Sigmoid colon (tissue), 7 donors: ENCODE results near the gene PLCH2. TPM values are rescaled to one million over a fixed set of nuclear protein-coding genes. Genes with fewer than 3 reads are reported as not detected.

ENCODE experiments used
- DNase-seq: peaks from one replicate; pipeline ENCODE4 v3.0.0-alpha.2; 2019
- H3K27ac ChIP-seq, 4 donors: fragments of 200-600 bp; sonication (generic); one replicate each; pipeline ENCODE4 v1.5.1; 2016 to 2019; ENCODE audit warnings: mild to moderate bottlenecking in 1 of 4
- H3K27me3 ChIP-seq, 3 donors: fragments of 200-600 bp; sonication (generic); one replicate each; pipeline ENCODE4 v1.5.1; 2019; ENCODE audit warnings: mild to moderate bottlenecking in 1 of 3
- H3K36me3 ChIP-seq, 4 donors: fragments of 200-600 bp; sonication (generic); one replicate each; pipeline ENCODE4 v1.5.1; 2016 to 2019
- H3K4me1 ChIP-seq, 4 donors: fragments of 200-600 bp; sonication (generic); one replicate each; pipeline ENCODE4 v1.5.1; 2017 to 2019
- H3K4me3 ChIP-seq, 4 donors: fragments of 200-600 bp; sonication (generic); one replicate each; pipeline ENCODE4 v1.5.1; 2017 to 2019; ENCODE audit warnings: mild to moderate bottlenecking in 2 of 4, moderate library complexity in 1 of 4
- H3K9me3 ChIP-seq, 4 donors: fragments of 200-600 bp in 3 of 4; sonication (generic) in 3 of 4; one replicate each; pipeline versions ENCODE4 v1.5.1 to v1.6.1; 2013 to 2019
- CTCF ChIP-seq, 4 experiments: fragments of 450-650 bp in 3 of 4; fragments of 200-600 bp in 1 of 4; IDR thresholded peaks; one replicate each; pipeline ENCODE4 v1.5.1; 2016 to 2019; ENCODE audit warnings: antibody characterized with exemption in 4 of 4, mild to moderate bottlenecking in 3 of 4, moderate library complexity in 2 of 4
- EP300 ChIP-seq, 4 donors: sonication (generic); formaldehyde crosslinking; IDR thresholded peaks; one replicate each; pipeline ENCODE4 v1.6.1; 2017; ENCODE audit warnings: antibody characterized with exemption in 4 of 4
- POLR2A ChIP-seq, 2 donors: fragments of 450-650 bp; IDR thresholded peaks; one replicate each; pipeline ENCODE4 v1.6.1; 2016; ENCODE audit warnings: antibody characterized with exemption in 2 of 2, mild to moderate bottlenecking in 2 of 2, moderate library complexity in 2 of 2
- POLR2AphosphoS5 ChIP-seq, 4 donors: sonication (generic); formaldehyde crosslinking; IDR thresholded peaks; one replicate each; pipeline ENCODE4 v1.6.1; 2017; ENCODE audit warnings: antibody characterized with exemption in 4 of 4
- WGBS, 2 donors: extraction: QIAGEN DNeasy Blood & Tissue Kit; methylation state at CpG; one replicate each; pipeline ENCODE4 v1.1.7; 2013; 5-methylcytosine and 5-hydroxymethylcytosine counted together
- intact Hi-C: fragments of 100-400 bp; cut with DNase I; formaldehyde crosslinking; loops from one replicate; pipeline ENCODE4 v1.15.1; 2023
- polyA plus RNA-seq, 3 donors: library from polyadenylated mRNA; stranded (reverse); fragments of 200-250 nt; gene quantifications; one replicate each; pipeline ENCODE4 v1.2.3, GENCODE V29; 2013
- total RNA-seq, 4 donors: library from RNA; depleted of rRNA; stranded (reverse); fragments of >200 nt; gene quantifications; one replicate each; pipeline ENCODE4 v1.1.0, GENCODE V29; 2016
- donor health status: healthy with polysubstance abuse.
- donor health status: Bipolar disorder and iron deficiency.
- donor health status: healthy.

PLCH2 gene
- total and polyA plus RNA-seq, 7 donors, result 0.54 to 3.8 (median 1.1) TPM; not detected in 2

DNA sequence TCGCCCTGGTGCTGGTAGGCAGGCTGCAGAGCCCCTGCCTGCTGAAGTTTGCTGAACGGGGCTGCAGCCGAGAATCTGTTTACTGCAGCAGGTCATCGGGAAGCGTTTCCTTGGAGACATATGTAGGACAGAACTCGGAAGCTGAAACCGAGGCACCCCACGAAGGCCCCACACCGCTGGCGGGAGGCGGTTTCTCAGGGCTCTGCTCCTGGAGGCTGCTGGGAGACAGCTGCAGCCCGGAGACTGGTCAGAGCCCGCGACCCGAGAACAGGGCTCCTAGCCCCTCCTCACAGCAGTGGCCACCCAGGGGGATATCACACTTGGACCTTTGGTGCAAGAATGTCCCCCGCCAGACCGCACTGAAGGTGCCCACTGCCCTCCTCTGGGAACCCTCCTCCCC lies 12.7 kb upstream of the PLCH2 start:
- DNase-seq, result no peak
- WGBS, 2 donors, result 44 to 67% methylated on average over 17 of the region's 17 CpGs
- H3K27ac ChIP-seq, result no peak overlapping the region
- no peaks in the 10 kb centered on the region for H3K36me3 ChIP-seq
- H3K27me3 ChIP-seq, result peaks cover 11 to 87% (median 64%) of the 10 kb centered on the region in 3 donors
- H3K4me1 ChIP-seq, result peaks cover 0 to 5% (median 0%) of the 10 kb centered on the region in 4 donors
- H3K9me3 ChIP-seq, result no peaks in the 10 kb centered on the region
- no peak overlapping the region for H3K4me3 ChIP-seq
- intact Hi-C loops, result no loop called here
- no peak for TF ChIP-seq CTCF (IDR thresholded peaks at IDR 0.05)
- TF ChIP-seq EP300 (IDR thresholded peaks at IDR 0.05), result no peak
- TF ChIP-seq POLR2A (IDR thresholded peaks at IDR 0.05), result no peak
- TF ChIP-seq POLR2AphosphoS5 (IDR thresholded peaks at IDR 0.05), result no peak

DNA sequence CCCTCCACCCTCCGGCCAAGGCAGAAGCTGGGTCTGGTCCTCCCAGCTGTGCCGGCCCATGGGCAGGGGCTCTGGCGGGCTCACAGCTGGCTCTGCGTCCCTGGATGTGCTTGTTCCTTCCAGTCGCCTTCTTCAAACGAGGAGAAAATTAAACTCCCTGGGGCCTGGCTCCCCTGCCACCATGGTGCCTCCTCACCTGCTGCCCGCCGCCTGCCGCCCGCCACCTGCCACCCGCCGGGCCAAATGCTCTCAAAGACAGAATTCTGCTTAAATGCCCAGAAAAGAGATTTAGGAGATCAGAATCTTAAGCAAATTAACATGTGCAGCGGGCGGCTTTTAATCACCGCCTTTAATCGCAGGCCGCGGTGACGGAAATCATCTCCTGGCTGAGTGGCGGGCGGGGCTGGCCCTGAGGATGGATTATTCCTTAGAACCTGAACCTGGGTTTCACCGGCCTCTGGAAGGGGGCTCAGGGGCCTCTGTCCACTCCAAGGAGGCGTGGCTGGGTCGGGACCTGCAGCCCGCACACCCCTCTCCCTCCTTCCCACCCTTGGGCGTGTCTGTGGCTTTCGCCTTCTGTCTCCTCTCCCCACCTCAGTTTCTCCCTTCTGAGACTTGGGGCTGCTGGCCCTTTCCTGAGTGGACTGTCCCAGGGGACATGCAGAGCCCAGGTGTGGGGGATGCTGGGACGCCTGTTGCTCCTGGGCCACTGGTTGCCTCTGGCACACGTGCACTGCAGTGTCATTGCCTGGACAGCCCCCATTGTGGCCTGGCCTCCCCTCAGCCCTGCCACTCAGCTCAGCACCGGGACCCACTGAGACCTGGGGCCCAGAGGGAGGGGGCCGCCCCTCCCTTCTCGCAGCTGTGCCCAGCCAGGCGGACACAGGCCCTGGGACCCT lies 10.5 kb upstream of the PLCH2 start:
- no peaks in the 10 kb centered on the region for H3K36me3 ChIP-seq
- no peak overlapping the region for H3K4me3 ChIP-seq
- H3K9me3 ChIP-seq, result no peaks in the 10 kb centered on the region
- 76 to 82% methylated on average over 33 of the region's 33 CpGs for WGBS, 2 donors
- DNase-seq, result no peak
- TF ChIP-seq POLR2AphosphoS5 (IDR thresholded peaks at IDR 0.05), result no peak
- no peak for TF ChIP-seq POLR2A (IDR thresholded peaks at IDR 0.05)
- no peak for TF ChIP-seq CTCF (IDR thresholded peaks at IDR 0.05)
- H3K27ac ChIP-seq, result no peak overlapping the region
- peaks cover 11 to 95% (median 81%) of the 10 kb centered on the region in 3 donors for H3K27me3 ChIP-seq
- no peaks in the 10 kb centered on the region for H3K4me1 ChIP-seq
- intact Hi-C loops, result no loop called here

GRCh38 chr1:2466270-2466665 lies 9.8 kb upstream of the PLCH2 start:
- no peak for DNase-seq
- WGBS, 2 donors, result 39 to 58% methylated on average over 12 of the region's 12 CpGs
- H3K4me1 ChIP-seq, result no peaks in the 10 kb centered on the region
- H3K36me3 ChIP-seq, result no peaks in the 10 kb centered on the region
- H3K27me3 ChIP-seq, result peaks cover 11 to 95% (median 87%) of the 10 kb centered on the region in 3 donors
- TF ChIP-seq CTCF (IDR thresholded peaks at IDR 0.05) (no peak), EP300 (IDR thresholded peaks at IDR 0.05) (no peak), POLR2A (IDR thresholded peaks at IDR 0.05) (no peak), POLR2AphosphoS5 (IDR thresholded peaks at IDR 0.05) (no peak)
- H3K27ac ChIP-seq, result no peak overlapping the region
- no peaks in the 10 kb centered on the region for H3K9me3 ChIP-seq
- intact Hi-C loops, result no loop called here
- no peak overlapping the region for H3K4me3 ChIP-seq

DNA sequence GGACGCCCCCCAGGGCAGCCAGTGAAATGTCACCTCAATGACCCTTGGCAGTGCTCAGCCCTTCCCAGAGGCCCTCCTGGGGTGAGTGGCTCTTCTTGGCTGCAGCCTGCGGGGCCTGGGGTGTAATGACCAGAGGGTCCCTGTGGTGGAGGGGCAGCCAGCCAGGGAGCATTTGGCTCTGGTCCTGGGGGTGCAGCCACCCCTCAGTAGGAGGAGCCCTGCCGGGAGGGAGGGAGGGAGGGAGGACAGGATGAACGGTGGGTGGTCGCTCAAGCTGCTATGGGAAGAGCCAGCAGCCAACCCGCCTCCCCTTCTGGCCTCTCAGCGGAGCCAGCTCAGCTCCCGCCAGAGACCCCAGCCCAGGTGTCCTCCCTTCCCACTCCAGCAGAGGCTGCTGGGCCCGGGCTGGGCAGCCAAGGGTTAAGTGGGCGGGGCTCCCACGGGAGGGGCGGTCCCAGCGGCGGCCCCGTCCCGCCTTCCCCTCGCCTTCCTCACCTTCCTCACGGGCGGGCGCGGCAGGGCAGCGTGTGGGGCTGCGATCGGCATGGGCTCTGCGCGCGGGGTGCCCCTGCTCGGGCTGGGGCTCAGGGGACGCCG lies 9.0 kb upstream of the PLCH2 start:
- H3K27ac ChIP-seq, result no peak overlapping the region
- H3K4me3 ChIP-seq, result no peak overlapping the region
- intact Hi-C loops, result no loop called here
- no peaks in the 10 kb centered on the region for H3K4me1 ChIP-seq
- WGBS, 2 donors, result 5 to 9% methylated on average over 30 of the region's 30 CpGs
- no peaks in the 10 kb centered on the region for H3K36me3 ChIP-seq
- H3K9me3 ChIP-seq, result no peaks in the 10 kb centered on the region
- no peak for DNase-seq
- peaks cover 11 to 97% (median 87%) of the 10 kb centered on the region in 3 donors for H3K27me3 ChIP-seq
- TF ChIP-seq CTCF (IDR thresholded peaks at IDR 0.05) (no peak), POLR2AphosphoS5 (IDR thresholded peaks at IDR 0.05) (no peak), EP300 (IDR thresholded peaks at IDR 0.05) (no peak), POLR2A (IDR thresholded peaks at IDR 0.05) (no peak)
